Testis (tissue), 2 donors: ENCODE results near the gene OR13J1.

ENCODE experiments used
- POLR2A ChIP-seq: fragments of 450-650 bp; IDR thresholded peaks from one replicate; pipeline ENCODE4 v1.6.1; 2017; ENCODE audit warnings: antibody characterized with exemption, mild to moderate bottlenecking, moderate library complexity
- TF ChIP-seq, protein P1 (sequence below), 3 experiments: fragments of 450-650 bp in 2 of 3; fragments of 200-600 bp in 1 of 3; sonication (generic) in 1 of 3; IDR thresholded peaks; one replicate each; pipeline ENCODE4 v1.5.1; 2016 to 2019; ENCODE audit warnings: antibody characterized with exemption in 3 of 3, mild to moderate bottlenecking in 2 of 3, moderate library complexity in 1 of 3

- TF ChIP-seq POLR2A = no peak
- TF ChIP-seq, protein P1, sequence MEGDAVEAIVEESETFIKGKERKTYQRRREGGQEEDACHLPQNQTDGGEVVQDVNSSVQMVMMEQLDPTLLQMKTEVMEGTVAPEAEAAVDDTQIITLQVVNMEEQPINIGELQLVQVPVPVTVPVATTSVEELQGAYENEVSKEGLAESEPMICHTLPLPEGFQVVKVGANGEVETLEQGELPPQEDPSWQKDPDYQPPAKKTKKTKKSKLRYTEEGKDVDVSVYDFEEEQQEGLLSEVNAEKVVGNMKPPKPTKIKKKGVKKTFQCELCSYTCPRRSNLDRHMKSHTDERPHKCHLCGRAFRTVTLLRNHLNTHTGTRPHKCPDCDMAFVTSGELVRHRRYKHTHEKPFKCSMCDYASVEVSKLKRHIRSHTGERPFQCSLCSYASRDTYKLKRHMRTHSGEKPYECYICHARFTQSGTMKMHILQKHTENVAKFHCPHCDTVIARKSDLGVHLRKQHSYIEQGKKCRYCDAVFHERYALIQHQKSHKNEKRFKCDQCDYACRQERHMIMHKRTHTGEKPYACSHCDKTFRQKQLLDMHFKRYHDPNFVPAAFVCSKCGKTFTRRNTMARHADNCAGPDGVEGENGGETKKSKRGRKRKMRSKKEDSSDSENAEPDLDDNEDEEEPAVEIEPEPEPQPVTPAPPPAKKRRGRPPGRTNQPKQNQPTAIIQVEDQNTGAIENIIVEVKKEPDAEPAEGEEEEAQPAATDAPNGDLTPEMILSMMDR (IDR thresholded peaks at IDR 0.05) = no peak
Measured at GRCh38 chr9:35912791-35913400, 42.7 kb upstream of the OR13J1 start.
